Activated CD8-positive, alpha-beta memory T cell treated with anti-CD3 and anti-CD28 coated beads for 36 hours (primary cell): ENCODE results near the gene ABCC10. TPM values are rescaled to one million over a fixed set of nuclear protein-coding genes. Genes with fewer than 3 reads are reported as not detected.
"Not testable (repeated sequence)": the region's sequence is repeated elsewhere in the genome, so short reads cannot be mapped to it uniquely, and the experiment has no call there.

Source experiments
- CTCF ChIA-PET: fragments of 350-600 bp; sonication (Branson Sonifier 250); formaldehyde crosslinking; loops from one replicate; lab custom pipeline; 2021; ENCODE audit warnings: antibody characterized with exemption; lab: Charles Lee
- POLR2A ChIA-PET: fragments of 350-600 bp; sonication (Branson Sonifier 250); formaldehyde crosslinking; loops from one replicate; lab custom pipeline; 2021; ENCODE audit warnings: antibody characterized with exemption; lab: Charles Lee
- total RNA-seq, 2 experiments: library from RNA; stranded (reverse); gene quantifications; one replicate each; pipeline ENCODE4 v1.2.3, GENCODE V29; 2021

ABCC10 gene
- total RNA-seq, 2 experiments from 2014 or later, result 33.0 to 36.0 TPM

- CTCF ChIA-PET, result interaction anchor here (0.6 to 1.5 kb wide), 3 partner anchors 53 to 497 kb away, joined by 3 to 6 read pairs (median 5); partner anchors contain the start of gene ABCC10
- POLR2A ChIA-PET, result interaction anchor here (0.6 kb wide), 1 partner anchor 29 kb away, joined by 8 read pairs; no protein-coding TSS in a partner anchor
Observed at GRCh38 chr6:43481075-43481474, 53.7 kb downstream of the ABCC10 start.

- POLR2A ChIA-PET, result interaction anchor here (0.6 kb wide), 1 partner anchor 28 kb away, joined by 8 read pairs; no protein-coding TSS in a partner anchor
- CTCF ChIA-PET, result interaction anchor here (0.6 to 1.5 kb wide), 3 partner anchors 54 to 498 kb away, joined by 3 to 6 read pairs (median 5); partner anchors contain the start of gene ABCC10
Observed at GRCh38 chr6:43481591-43482236, 54.4 kb downstream of the ABCC10 start.

GRCh38 chr6:43488667-43489276, 61.4 kb downstream of the ABCC10 start:
- CTCF ChIA-PET, result interaction anchor here (1.2 kb wide), 1 partner anchor 19 kb away, joined by 3 read pairs; no protein-coding TSS in a partner anchor
- POLR2A ChIA-PET, result interaction anchor here (0.7 kb wide), 1 partner anchor 225 kb away, joined by 3 read pairs; no protein-coding TSS in a partner anchor

- ChIA-PET POLR2A (interaction anchor here (0.7 kb wide), 1 partner anchor 226 kb away, joined by 3 read pairs; no protein-coding TSS in a partner anchor), CTCF (interaction anchor here (1.2 kb wide), 1 partner anchor 18 kb away, joined by 3 read pairs; no protein-coding TSS in a partner anchor)
Observed at GRCh38 chr6:43489277-43490072, 62.1 kb downstream of the ABCC10 start.

GRCh38 chr6:43490523-43490939, 63.2 kb downstream of the ABCC10 start:
- CTCF ChIA-PET, result interaction anchor here (0.8 to 1.8 kb wide), 2 partner anchors 15 to 133 kb away, joined by 3 to 7 read pairs; no protein-coding TSS in a partner anchor

GRCh38 chr6:43491750-43492661, 64.7 kb downstream of the ABCC10 start:
- ChIA-PET POLR2A (interaction anchor here (0.6 kb wide), 1 partner anchor 15 kb away, joined by 3 read pairs; no protein-coding TSS in a partner anchor), CTCF (interaction anchor here (1.7 to 1.8 kb wide), 2 partner anchors 14 kb away, joined by 7 to 14 read pairs; no protein-coding TSS in a partner anchor)

More at GRCh38 chr6:43490523-43490939, 63.2 kb downstream of the ABCC10 start:
- POLR2A ChIA-PET, result no interaction called here

- POLR2A ChIA-PET, result interaction anchor here (0.6 kb wide), 1 partner anchor 16 kb away, joined by 3 read pairs; no protein-coding TSS in a partner anchor
Observed at GRCh38 chr6:43492673-43493072, 65.3 kb downstream of the ABCC10 start.

GRCh38 chr6:43493230-43493629, 65.9 kb downstream of the ABCC10 start:
- ChIA-PET POLR2A (no interaction called here), CTCF (interaction anchor here (1.7 kb wide), 1 partner anchor 13 kb away, joined by 14 read pairs; no protein-coding TSS in a partner anchor)

More at GRCh38 chr6:43492673-43493072, 65.3 kb downstream of the ABCC10 start:
- CTCF ChIA-PET, result interaction anchor here (1.7 kb wide), 1 partner anchor 14 kb away, joined by 14 read pairs; no protein-coding TSS in a partner anchor

GRCh38 chr6:43493833-43494232, 66.5 kb downstream of the ABCC10 start:
- POLR2A ChIA-PET, result no interaction called here
- CTCF ChIA-PET, result interaction anchor here (1.7 to 5.1 kb wide), 2 partner anchors 12 to 13 kb away, joined by 14 to 27 read pairs; no protein-coding TSS in a partner anchor

- POLR2A ChIA-PET, result interaction anchor here (0.7 kb wide), 1 partner anchor 171 kb away, joined by 7 read pairs; no protein-coding TSS in a partner anchor
- CTCF ChIA-PET, result interaction anchor here (1.4 to 5.1 kb wide), 2 partner anchors 12 to 16 kb away, joined by 4 to 27 read pairs; partner anchors contain the start of gene LRRC73
Observed at GRCh38 chr6:43494321-43494720, 67.0 kb downstream of the ABCC10 start.

- ChIA-PET POLR2A (interaction anchor here (0.7 kb wide), 1 partner anchor 171 kb away, joined by 7 read pairs; no protein-coding TSS in a partner anchor), CTCF (interaction anchor here (1.4 to 5.1 kb wide), 2 partner anchors 11 to 15 kb away, joined by 4 to 27 read pairs; partner anchors contain the start of gene LRRC73)
Observed at GRCh38 chr6:43494766-43495165, 67.4 kb downstream of the ABCC10 start.

- POLR2A ChIA-PET, result no interaction called here
- CTCF ChIA-PET, result interaction anchor here (1.3 to 5.1 kb wide), 4 partner anchors 11 to 234 kb away, joined by 4 to 27 read pairs (median 5); partner anchors contain the start of gene LRRC73
Observed at GRCh38 chr6:43495409-43495941, 68.1 kb downstream of the ABCC10 start.

GRCh38 chr6:43496370-43497128, 69.2 kb downstream of the ABCC10 start:
- CTCF ChIA-PET, result interaction anchor here (1.3 to 5.1 kb wide), 3 partner anchors 9 to 235 kb away, joined by 4 to 27 read pairs (median 6); no protein-coding TSS in a partner anchor
- POLR2A ChIA-PET, result no interaction called here

GRCh38 chr6:43497129-43497396, 69.7 kb downstream of the ABCC10 start:
- ChIA-PET CTCF (interaction anchor here (1.4 to 5.1 kb wide), 2 partner anchors 9 to 41 kb away, joined by 6 to 27 read pairs; no protein-coding TSS in a partner anchor), POLR2A (no interaction called here)

- CTCF ChIA-PET, result interaction anchor here (5.1 kb wide), 1 partner anchor 8 kb away, joined by 27 read pairs; no protein-coding TSS in a partner anchor
- POLR2A ChIA-PET, result no interaction called here
Observed at GRCh38 chr6:43497689-43498088, 70.3 kb downstream of the ABCC10 start.

GRCh38 chr6:43498291-43498690, 71.0 kb downstream of the ABCC10 start:
- POLR2A ChIA-PET, result not testable (repeated sequence)
- CTCF ChIA-PET, result interaction anchor here (5.1 kb wide), 1 partner anchor 8 kb away, joined by 27 read pairs; no protein-coding TSS in a partner anchor
